SKM-1 (cell line): ENCODE results near the gene CBX3.
"Not testable (repeated sequence)": the region's sequence is repeated elsewhere in the genome, so short reads cannot be mapped to it uniquely, and the experiment has no call there.

Experiments used
- DNase-seq: peaks from one replicate; lab custom pipeline; 2025; ENCODE audit not compliant: unreplicated experiment; lab: John Stamatoyannopoulos, UW

The CBX3 gene

GRCh38 chr7:26201247-26202018 is at the start of gene CBX3:
CBX3 (plus strand) TSS chr7:26201745; CDS start chr7:26202999, 1,254 bp downstream.
- peak; percentile 84 for DNase-seq

- peak; percentile 66 for DNase-seq
Observed at GRCh38 chr7:26151953-26152781, 49.4 kb upstream of the CBX3 start, which contains the start of gene NFE2L3. NFE2L3 (plus strand) TSS chr7:26152198; CDS start chr7:26152499, 301 bp downstream.

GRCh38 chr7:26152782-26153240 is 48.7 kb upstream of the CBX3 start:
- DNase-seq: not testable (repeated sequence)

GRCh38 chr7:26153241-26153822 is 48.2 kb upstream of the CBX3 start:
- no peak for DNase-seq

GRCh38 chr7:26153823-26154783 is 47.4 kb upstream of the CBX3 start:
- no peak for DNase-seq

GRCh38 chr7:26155531-26156375 is 45.8 kb upstream of the CBX3 start:
- DNase-seq: no peak

- no peak for DNase-seq
Observed at GRCh38 chr7:26156451-26157420, 44.8 kb upstream of the CBX3 start.

GRCh38 chr7:26157520-26158105 is 43.9 kb upstream of the CBX3 start:
- DNase-seq: no peak

- DNase-seq: no peak
Observed at GRCh38 chr7:26159243-26159642, 42.3 kb upstream of the CBX3 start.

- no peak for DNase-seq
Observed at GRCh38 chr7:26160896-26161295, 40.6 kb upstream of the CBX3 start.

- no peak for DNase-seq
Observed at GRCh38 chr7:26162431-26162830, 39.1 kb upstream of the CBX3 start.

- DNase-seq: not testable (repeated sequence)
Observed at GRCh38 chr7:26163804-26164203, 37.7 kb upstream of the CBX3 start.

GRCh38 chr7:26165950-26166683 is 35.4 kb upstream of the CBX3 start:
- DNase-seq: no peak

GRCh38 chr7:26166684-26167266 is 34.8 kb upstream of the CBX3 start:
- no peak for DNase-seq

- no peak for DNase-seq
Observed at GRCh38 chr7:26167303-26167934, 34.1 kb upstream of the CBX3 start.

GRCh38 chr7:26168458-26169023 is 33.0 kb upstream of the CBX3 start:
- no peak for DNase-seq
